ENCODE results near the gene ARHGAP33. TPM values are rescaled to one million over a fixed set of nuclear protein-coding genes. Genes with fewer than 3 reads are reported as not detected.

The ARHGAP33 gene
- total and polyA plus RNA-seq, 2 of the 8 experiments (the other 6 are each of a cell fraction or from before 2014, with no cell fraction given): 6.5 to 25.2 TPM

- ChIA-PET POLR2A (ENCODE audit: partially characterized antibody) (no interaction called here), CTCF (ENCODE audit: partially characterized antibody) (interaction anchor here (3.1 kb wide), 1 partner anchor 11 kb away, joined by 10 read pairs; no protein-coding TSS in a partner anchor)
- Histone ChIP-seq H2BK120ac (replicated peaks; ENCODE audit: low read depth, low read length) (no peak overlapping the region), H3K14ac (ENCODE audit: insufficient read length) (no peak overlapping the region), H2BK15ac (ENCODE audit: low read length) (no peak overlapping the region), H3K27me3 (replicated peaks in 1 of 4; ENCODE audit: control insufficient read depth in 3 of 4, extremely low read depth in 1 of 4, insufficient read depth in 3 of 4, low read length in 3 of 4) (no peaks in the 10 kb centered on the region; a peak in 2 of 7 replicates), H2BK5ac (ENCODE audit: low read depth, low read length) (no peak overlapping the region), H2BK12ac (ENCODE audit: low read depth, low read length) (no peak overlapping the region), H3K4me1 (replicated peaks in 1 of 4; ENCODE audit: control insufficient read depth in 3 of 4, insufficient read depth in 4 of 4, low read length in 3 of 4) (no peaks in the 10 kb centered on the region; a peak in 2 of 7 replicates), H3K4ac (replicated peaks; ENCODE audit: insufficient read length, low read depth, low read length) (no peak overlapping the region), H3K23me2 (ENCODE audit: low read depth, low read length) (no peaks in the 10 kb centered on the region), H3K4me2 (ENCODE audit: insufficient read depth in 1 of 2, low read depth in 2 of 2, low read length in 2 of 2) (no peak overlapping the region), H2AFZ (ENCODE audit: low read length) (no peak overlapping the region), H3K79me1 (ENCODE audit: low read depth, low read length) (no peaks in the 10 kb centered on the region), H4K91ac (replicated peaks; ENCODE audit: insufficient read length, low read length) (no peak overlapping the region), H3K9ac (replicated peaks in 1 of 4; ENCODE audit: extremely low read depth in 1 of 4, low read depth in 3 of 4, low read length in 3 of 4) (no peak overlapping the region), H3K56ac (replicated peaks; ENCODE audit: insufficient read length, low read depth, low read length) (no peak overlapping the region), H2AK5ac (ENCODE audit: low read depth, low read length) (no peak overlapping the region), H4K20me1 (replicated peaks in 1 of 2; ENCODE audit: control insufficient read depth in 1 of 2, insufficient read depth in 2 of 2, low read length in 2 of 2) (no peaks in the 10 kb centered on the region), H3K18ac (ENCODE audit: extremely low read depth, low read length) (no peak overlapping the region), H4K8ac (ENCODE audit: extremely low read depth, insufficient read depth, low read length) (no peak overlapping the region), H3K23ac (ENCODE audit: insufficient read length) (no peak overlapping the region), H3K27ac (ENCODE audit: low read depth, low read length) (no peak overlapping the region), H3K9me3 (ENCODE audit: insufficient read depth in 2 of 2, low read depth in 1 of 2, low read length in 1 of 2) (no peaks in the 10 kb centered on the region), H4K5ac (ENCODE audit: insufficient read length, low read depth, low read length) (no peak overlapping the region), H3K36me3 (ENCODE audit: control insufficient read depth in 2 of 4, insufficient read depth in 4 of 4, low read length in 3 of 4) (no peaks in the 10 kb centered on the region), H3K79me2 (ENCODE audit: control insufficient read depth in 1 of 2, insufficient read depth in 2 of 2, low read length in 2 of 2) (no peaks in the 10 kb centered on the region), H2BK20ac (ENCODE audit: low read length) (no peak overlapping the region), H3K4me3 (ENCODE audit: extremely low read depth in 1 of 4, insufficient read depth in 2 of 4, low read depth in 3 of 4, low read length in 4 of 4) (no peak overlapping the region)
- 75% methylated on average over 18 of the region's 18 CpGs; no CpG with 5 or more reads in 1 of the 2 experiments for WGBS, 2 experiments (ENCODE audit: extremely low coverage in 1 of 2, insufficient coverage in 1 of 2, insufficient read length in 1 of 2, insufficient replicate concordance in 2 of 2, low coverage in 1 of 2, low lambda C conversion rate in 2 of 2, missing lambda C conversion rate in 1 of 2)
- FAIRE-seq: no peak
- no peak for DNase-seq (ENCODE audit: low read depth in 1 of 2, low spot score in 2 of 2)
- TF ChIP-seq KDM5A (IDR thresholded peaks at IDR 0.05; ENCODE audit: low read length) (no peak), MAX (IDR thresholded peaks at IDR 0.05) (no peak)
These were observed 55.6 kb downstream of the ARHGAP33 start for GRCh38 chr19:35830986-35831385.
